ENCODE results near the gene SEPTIN5.

DNA sequence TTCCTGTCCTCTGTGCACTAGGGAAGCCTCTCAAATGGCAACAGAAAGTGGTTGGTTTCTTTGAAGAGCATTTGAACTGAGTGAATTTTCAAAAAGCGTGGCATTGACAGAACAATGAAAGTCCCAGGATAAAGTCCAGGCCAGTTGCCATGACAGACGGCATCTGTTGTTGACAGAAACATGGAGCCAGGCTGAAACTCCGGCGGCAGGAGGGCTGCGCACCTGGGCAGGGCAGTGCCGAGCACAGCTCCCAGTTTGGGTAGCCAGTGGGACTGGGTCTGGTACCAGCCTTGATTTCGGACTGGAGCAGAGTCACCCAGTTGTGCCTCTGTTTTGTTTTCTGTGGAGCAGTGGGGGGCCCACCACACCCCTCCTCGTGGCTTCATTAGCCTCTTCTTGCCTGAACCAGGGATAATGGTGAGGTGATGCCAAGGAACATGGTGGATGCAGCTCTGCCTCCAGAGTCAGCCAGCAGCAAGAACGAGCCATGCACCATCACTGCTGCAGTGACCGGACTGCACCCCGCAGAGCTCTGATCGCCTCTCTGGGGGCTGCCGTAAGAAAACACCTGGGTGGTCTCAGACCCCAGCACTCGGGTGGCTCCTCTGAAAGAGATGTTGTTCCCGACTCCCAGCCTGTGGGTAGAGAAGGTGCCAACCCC lies 9.8 kb upstream of the SEPTIN5 start:
- TF ChIP-seq, protein P1, sequence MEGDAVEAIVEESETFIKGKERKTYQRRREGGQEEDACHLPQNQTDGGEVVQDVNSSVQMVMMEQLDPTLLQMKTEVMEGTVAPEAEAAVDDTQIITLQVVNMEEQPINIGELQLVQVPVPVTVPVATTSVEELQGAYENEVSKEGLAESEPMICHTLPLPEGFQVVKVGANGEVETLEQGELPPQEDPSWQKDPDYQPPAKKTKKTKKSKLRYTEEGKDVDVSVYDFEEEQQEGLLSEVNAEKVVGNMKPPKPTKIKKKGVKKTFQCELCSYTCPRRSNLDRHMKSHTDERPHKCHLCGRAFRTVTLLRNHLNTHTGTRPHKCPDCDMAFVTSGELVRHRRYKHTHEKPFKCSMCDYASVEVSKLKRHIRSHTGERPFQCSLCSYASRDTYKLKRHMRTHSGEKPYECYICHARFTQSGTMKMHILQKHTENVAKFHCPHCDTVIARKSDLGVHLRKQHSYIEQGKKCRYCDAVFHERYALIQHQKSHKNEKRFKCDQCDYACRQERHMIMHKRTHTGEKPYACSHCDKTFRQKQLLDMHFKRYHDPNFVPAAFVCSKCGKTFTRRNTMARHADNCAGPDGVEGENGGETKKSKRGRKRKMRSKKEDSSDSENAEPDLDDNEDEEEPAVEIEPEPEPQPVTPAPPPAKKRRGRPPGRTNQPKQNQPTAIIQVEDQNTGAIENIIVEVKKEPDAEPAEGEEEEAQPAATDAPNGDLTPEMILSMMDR (conservative IDR thresholded peaks at IDR 0.05; ENCODE audit: low read depth in 2 of 2), result no peak
- TF ChIP-seq JUNB (IDR thresholded peaks at IDR 0.05; ENCODE audit: unreplicated experiment) (no peak), EZH2 (IDR thresholded peaks at IDR 0.05; ENCODE audit: low read depth, unreplicated experiment) (no peak), POLR2AphosphoS5 (IDR thresholded peaks at IDR 0.05; ENCODE audit: low read depth) (no peak), ZNF331 (CRISPR knock-in tag; IDR thresholded peaks at IDR 0.05; ENCODE audit: low read depth) (no peak), STAT1 (IDR thresholded peaks at IDR 0.05; ENCODE audit: unreplicated experiment) (no peak), CREB1 (CRISPR knock-in tag; IDR thresholded peaks at IDR 0.05; ENCODE audit: low read depth) (no peak), EZH2phosphoT487 (IDR thresholded peaks at IDR 0.05; ENCODE audit: unreplicated experiment) (no peak)
- TF ChIP-seq, protein P2, sequence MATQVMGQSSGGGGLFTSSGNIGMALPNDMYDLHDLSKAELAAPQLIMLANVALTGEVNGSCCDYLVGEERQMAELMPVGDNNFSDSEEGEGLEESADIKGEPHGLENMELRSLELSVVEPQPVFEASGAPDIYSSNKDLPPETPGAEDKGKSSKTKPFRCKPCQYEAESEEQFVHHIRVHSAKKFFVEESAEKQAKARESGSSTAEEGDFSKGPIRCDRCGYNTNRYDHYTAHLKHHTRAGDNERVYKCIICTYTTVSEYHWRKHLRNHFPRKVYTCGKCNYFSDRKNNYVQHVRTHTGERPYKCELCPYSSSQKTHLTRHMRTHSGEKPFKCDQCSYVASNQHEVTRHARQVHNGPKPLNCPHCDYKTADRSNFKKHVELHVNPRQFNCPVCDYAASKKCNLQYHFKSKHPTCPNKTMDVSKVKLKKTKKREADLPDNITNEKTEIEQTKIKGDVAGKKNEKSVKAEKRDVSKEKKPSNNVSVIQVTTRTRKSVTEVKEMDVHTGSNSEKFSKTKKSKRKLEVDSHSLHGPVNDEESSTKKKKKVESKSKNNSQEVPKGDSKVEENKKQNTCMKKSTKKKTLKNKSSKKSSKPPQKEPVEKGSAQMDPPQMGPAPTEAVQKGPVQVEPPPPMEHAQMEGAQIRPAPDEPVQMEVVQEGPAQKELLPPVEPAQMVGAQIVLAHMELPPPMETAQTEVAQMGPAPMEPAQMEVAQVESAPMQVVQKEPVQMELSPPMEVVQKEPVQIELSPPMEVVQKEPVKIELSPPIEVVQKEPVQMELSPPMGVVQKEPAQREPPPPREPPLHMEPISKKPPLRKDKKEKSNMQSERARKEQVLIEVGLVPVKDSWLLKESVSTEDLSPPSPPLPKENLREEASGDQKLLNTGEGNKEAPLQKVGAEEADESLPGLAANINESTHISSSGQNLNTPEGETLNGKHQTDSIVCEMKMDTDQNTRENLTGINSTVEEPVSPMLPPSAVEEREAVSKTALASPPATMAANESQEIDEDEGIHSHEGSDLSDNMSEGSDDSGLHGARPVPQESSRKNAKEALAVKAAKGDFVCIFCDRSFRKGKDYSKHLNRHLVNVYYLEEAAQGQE (IDR thresholded peaks at IDR 0.05; ENCODE audit: unreplicated experiment), result no peak
- TF ChIP-seq, protein P3, sequence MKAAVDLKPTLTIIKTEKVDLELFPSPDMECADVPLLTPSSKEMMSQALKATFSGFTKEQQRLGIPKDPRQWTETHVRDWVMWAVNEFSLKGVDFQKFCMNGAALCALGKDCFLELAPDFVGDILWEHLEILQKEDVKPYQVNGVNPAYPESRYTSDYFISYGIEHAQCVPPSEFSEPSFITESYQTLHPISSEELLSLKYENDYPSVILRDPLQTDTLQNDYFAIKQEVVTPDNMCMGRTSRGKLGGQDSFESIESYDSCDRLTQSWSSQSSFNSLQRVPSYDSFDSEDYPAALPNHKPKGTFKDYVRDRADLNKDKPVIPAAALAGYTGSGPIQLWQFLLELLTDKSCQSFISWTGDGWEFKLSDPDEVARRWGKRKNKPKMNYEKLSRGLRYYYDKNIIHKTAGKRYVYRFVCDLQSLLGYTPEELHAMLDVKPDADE (IDR thresholded peaks at IDR 0.05), result no peak
